G401 (cell line): ENCODE data around the gene GNRH2. TPM values are rescaled to one million over a fixed set of nuclear protein-coding genes. Genes with fewer than 3 reads are reported as not detected.
"Not testable (repeated sequence)": the region's sequence is repeated elsewhere in the genome, so short reads cannot be mapped to it uniquely, and the experiment has no call there.

Experiments used
- DNase-seq: peaks from one replicate; pipeline ENCODE4 v3.0.0-alpha.2; 2015; ENCODE audit warnings: low spot score
- in situ Hi-C: cut with HindIII; loops from 2 replicates; pipeline ENCODE4 v1.10.0; 2016; ENCODE audit warnings: low sequenced_read_pairs, mixed read lengths
- total RNA-seq: library from RNA; depleted of rRNA; stranded (reverse); fragments of >200 nt; shearing (Covaris generic); gene quantifications from 2 replicates; pipeline ENCODE4 v1.2.3, GENCODE V29; 2014; rRNA removed

The GNRH2 gene, protein sequence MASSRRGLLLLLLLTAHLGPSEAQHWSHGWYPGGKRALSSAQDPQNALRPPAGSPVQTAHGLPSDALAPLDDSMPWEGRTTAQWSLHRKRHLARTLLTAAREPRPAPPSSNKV
- not detected in 2 replicates for total RNA-seq

DNA sequence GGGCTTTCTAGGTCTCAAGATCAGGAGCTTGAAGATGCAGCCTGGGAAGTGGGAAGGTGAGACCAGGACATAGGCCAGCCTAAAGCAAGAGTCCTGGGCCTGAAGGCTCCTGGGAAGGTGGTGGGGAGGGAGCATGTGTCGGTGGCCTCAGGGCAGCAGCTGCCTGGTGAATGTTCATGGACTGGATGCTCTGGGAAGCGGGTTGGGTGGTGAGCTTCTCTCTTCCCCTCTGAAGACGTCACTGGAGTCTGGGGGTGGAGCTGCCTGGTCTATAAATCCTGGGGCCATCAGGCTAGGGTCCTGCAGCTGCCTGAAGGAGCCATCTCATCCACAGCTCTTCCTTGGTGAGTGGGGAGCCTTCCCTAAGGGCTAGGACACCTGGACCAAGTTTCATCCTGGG lies at the start of gene GNRH2:
TSS of gene GNRH2 (plus strand) at position 301 of the 400 bp plus-strand sequence. CDS start 793 bp downstream, outside the sequence.
- no peak for DNase-seq
- in situ Hi-C loops = no loop called here

DNA sequence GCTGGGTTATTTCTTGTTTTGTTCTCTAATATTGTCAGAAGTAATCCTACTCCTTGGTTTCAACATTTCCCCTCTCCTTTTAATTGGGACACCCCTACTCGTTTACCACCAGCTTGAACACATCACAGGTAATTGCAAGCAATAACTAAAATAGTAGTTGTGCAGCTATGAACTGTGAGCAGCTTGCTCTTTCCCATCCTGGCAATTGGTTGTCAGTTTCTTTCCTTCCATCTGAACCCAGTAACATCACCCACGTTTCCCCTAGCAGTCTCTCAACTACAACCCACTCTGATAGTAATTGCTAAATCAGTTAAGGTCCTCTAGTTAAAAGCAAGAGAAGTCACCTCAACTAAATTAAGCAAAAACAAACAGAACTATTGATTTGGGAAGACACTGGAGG lies 47.6 kb upstream of the GNRH2 start:
- no peak for DNase-seq
- in situ Hi-C loops = no loop called here

DNA sequence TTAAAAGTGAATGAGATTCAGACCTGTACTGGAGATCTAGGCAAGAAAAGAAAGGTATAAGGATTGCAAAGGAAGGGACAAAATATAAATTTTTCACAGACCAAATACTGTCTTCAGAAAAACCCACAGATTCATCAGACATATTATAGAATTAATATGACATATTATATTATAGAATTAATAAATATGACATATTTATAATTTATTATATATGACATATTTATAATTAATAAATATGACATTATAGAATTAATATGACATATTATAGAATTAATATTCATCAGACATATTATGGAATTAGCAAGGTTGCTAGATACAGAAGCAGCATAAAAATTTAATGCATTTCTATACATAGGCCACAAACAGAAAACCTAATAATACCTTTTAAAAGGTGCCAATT lies 44.7 kb upstream of the GNRH2 start:
- in situ Hi-C loops = no loop called here
- no peak for DNase-seq

DNA sequence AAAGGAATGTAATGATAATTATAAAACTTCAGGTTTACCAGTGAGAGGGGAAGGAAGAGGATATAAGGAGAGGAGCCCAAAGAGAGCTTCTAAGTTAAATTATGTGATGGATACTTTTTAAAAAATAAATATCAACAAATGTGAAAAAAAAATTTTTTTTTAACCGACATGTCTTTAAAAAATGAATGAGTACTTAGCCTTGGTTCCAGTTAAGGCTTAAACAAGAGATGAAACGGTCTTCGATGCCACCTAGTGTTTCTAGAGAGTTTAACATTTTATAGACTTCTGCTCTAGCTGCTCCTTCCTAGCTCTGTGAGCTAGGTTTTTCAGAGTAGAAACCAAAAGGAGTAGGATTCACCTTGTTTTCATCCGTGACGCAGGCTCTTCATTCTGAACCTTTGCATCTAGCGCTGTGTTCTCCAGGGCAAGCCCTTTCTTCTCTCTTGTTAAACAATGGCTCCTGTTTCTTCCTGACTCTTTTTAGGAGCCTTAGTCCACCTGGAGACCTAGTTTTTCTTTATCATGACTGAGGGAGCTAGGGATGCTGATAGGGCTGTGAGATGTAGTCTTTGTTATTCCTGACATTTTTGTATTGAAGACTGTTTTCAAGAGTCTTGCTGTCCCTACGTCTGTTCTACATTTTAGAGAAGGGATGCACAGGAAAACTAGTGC lies 42.4 kb upstream of the GNRH2 start:
- in situ Hi-C loops = no loop called here
- DNase-seq = peak; percentile 73

DNA sequence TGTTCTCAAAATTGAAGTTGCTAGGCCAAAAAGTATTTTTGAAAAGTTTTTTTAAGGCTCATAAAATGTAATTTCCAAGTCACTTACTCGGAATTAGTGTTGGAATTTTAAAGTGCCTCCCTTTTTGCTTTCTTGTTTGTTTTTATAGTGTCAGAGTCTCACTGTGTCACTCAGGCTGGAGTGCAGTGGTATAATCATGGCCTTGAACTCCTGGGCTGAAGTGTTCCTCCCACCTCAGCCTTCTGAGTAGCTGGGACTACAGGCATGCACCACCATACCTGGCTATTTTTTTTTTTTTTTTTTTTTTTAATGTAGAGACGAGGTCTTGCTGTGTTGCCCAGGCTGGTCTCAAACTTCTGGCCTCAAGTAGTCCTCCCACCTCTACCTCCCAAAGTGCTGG lies 40.0 kb upstream of the GNRH2 start:
- no peak for DNase-seq
- in situ Hi-C loops = no loop called here

DNA sequence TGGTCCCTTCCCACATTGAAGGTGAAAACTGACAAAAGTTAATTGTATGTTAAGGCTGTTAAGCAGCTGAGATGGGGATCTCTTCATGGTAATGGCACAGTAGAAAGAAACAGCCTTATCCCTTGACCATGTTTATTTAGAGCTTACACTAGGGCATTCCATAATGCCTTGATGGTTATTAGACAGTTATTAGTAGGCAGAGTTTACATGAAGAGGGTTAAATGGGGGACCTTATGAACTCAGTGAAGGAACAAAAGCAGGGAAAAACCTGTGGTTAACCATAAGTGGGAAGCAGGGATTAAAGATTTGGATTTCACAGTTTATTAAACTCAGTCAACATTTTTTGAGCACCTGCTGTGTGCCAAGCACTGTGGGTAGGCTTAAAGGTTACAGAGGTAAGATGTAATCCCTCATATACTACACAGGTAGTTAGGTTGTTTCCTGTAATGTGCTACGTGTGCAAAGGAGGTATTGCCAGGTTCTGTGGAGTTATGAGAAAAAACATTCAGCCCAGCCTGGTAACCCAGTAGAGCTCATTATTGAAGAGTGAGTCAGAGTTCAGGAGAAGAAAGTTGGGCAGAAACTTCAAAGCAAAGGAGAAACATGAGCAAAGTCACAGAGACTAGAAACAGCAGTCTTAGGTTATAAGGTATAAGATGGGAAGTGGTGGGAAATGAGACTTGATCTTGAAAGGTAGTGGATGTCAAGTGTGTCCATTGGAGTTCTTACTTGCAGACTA lies 32.3 kb upstream of the GNRH2 start:
- DNase-seq = no peak
- in situ Hi-C loops = no loop called here

DNA sequence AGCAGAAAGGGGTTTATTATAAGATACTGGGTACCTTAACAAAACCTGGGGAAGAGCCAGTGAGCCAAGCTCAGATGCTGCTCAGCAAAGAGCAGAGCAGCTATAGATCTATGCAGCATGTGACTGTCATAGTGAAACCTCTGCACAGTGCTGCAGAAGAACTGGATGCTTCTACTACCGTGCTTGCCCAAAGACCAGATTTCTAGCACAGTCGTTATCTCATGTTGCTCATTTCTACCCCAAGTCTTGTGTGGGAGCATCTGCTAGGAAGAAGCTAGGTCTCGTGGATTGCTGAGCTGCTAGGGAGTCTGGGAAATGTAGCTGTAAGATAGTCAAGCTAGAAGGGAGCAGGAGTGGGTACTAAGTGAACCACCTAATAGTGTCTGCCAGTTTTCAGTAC lies 31.7 kb upstream of the GNRH2 start:
- in situ Hi-C loops = no loop called here
- no peak for DNase-seq

DNA sequence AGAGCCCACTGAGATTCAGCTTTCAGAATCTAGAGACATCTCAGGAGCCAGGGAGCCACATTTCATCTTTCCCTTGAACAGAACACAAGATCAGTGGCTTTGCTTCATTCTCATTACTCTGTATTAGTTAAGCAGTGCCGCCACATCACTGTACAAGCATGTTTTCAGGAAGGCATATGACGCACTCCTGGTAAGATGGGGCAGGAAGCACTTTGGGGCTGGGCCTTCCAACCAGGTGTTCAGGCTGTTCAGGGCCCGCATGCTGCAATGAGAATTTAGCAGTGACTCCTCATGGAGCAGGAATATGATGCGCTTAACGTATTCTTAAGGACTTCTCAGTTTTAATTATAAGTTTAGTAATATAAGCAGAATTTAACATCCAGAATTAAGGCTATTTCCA lies 29.7 kb upstream of the GNRH2 start:
- no peak for DNase-seq
- in situ Hi-C loops = no loop called here

DNA sequence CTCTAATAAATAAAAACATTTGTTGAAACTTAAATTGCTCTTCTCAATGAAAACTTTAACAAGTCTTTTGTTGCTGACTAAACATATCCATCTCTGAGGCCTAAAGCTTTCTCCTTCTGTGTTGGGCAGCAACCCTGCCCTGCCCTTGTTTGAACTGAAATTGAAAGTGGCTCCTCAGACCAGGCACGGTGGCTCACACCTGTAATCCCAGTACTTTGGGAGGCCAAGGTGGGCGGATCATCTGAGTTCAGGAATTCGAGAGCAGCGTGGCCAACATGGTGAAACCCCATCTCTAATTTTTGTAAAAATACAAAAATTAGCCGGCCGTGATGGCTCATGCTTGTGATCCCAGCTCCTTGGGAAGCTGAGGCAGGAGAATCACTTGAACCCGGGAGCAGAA lies 29.2 kb upstream of the GNRH2 start:
- DNase-seq = no peak
- in situ Hi-C loops = no loop called here

DNA sequence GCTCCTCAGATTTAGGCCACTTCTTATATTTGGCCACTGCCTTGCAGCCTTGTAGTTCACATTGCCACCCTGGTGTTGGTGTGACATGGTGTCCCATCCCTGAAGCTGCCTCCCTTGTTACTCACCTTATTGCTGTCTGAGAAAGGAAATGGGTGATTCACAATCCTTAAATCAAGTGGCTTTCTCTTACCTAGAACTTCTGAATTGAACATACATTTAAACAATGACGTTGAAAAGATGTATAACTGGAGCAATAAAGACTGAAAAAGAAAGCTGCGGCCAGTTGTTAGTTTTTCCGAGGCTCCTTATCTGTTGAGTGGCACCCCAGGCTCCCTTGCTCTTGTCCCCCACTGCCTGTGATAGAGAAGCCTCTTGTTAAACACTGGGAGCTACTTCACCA lies 28.8 kb upstream of the GNRH2 start:
- DNase-seq = no peak
- in situ Hi-C loops = no loop called here

DNA sequence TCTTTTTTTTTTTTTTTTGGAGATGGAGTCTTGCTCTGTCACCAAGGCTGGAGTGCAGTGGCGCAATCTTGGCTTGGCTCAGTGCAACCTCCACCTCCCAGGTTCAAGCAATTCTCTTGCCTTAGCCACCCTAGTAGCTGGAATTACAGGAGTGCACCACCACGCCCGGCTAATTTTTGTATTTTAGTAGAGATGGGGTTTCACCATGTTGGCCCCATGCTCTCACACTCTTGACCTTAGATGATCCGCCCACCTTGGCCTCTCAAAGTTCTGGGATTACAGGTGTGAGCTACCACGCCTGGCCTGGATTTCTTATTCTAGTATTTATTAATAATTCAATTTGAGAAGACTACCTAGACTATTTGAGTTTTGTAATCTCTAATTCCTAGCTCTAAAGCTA lies 28.1 kb upstream of the GNRH2 start:
- in situ Hi-C loops = not testable (repeated sequence)

DNA sequence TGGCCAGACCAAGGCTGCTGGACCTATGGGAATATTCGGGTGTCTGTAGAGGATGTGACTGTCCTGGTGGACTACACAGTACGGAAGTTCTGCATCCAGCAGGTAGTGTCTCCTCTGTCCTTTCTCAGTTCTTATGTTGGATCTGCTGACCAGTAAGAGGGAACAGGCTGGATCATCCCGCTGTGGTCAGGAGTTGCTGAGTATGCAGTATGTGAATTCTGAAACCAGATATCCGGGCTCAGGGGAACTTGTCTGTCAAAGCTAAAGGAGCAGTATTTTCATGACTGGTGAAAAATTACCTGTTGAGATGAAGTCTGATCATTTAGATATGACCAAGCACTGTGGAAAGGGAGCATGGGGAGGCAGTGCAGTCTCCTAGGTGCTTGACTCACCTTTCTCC lies 22.1 kb upstream of the GNRH2 start:
- in situ Hi-C loops = no loop called here

More for the DNA sequence above, 28.1 kb upstream of the GNRH2 start:
- DNase-seq = not testable (repeated sequence)

DNA sequence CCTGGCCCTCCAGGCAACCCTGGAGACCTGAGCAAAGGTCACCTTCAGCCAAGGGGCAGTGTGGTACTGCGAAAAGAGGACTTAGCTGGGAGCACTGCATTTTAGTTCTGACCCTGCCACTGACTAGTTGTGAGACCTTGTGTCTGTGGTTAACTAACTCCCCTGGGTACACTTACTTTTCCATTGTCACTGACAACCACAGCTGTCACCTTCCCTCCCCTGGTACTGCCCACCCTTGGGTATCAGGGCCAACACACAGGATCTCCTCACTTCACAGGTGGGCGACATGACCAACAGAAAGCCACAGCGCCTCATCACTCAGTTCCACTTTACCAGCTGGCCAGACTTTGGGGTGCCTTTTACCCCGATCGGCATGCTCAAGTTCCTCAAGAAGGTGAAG lies 21.6 kb upstream of the GNRH2 start:
- in situ Hi-C loops = no loop called here

More for the DNA sequence above, 22.1 kb upstream of the GNRH2 start:
- no peak for DNase-seq

DNA sequence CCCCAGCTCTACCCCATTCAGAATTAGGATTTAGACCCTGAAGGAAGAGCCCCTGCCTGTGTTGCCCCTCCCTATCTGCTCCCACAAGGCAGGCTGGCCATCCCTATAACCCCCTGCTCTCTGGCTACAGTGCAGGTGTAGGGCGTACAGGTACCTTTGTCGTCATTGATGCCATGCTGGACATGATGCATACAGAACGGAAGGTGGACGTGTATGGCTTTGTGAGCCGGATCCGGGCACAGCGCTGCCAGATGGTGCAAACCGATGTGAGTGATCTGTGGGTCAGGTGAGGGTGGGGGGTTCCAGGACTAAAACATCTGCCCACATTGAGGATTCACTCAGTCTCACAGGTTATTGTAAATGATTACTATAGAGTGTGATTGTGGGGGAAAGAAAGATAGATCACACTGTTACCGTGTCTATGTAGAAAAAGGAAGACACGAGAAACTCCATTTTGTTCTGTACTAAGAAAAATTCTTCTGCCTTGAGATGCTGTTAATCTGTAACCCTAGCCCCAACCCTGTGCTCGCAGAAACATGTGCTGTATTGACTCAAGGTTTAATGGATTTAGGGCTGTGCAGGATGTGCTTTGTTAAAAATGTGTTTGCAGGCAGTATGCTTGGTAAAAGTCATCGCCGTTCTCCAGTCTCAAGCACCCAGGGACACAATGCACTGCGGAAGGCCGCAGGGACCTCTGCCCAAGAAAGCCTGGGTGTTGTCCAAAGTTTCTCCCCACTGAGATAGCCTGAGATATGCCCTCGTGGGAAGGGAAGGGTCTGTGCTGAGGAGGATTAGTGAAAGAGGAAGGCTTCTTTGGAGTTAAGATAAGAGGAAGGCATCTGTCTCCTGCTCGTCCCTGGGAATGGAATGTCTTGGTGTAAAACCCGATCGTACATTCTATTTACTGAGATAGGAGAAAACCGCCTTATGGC lies 20.6 kb upstream of the GNRH2 start:
- DNase-seq, in situ Hi-C loops: not testable (repeated sequence)

More for the DNA sequence above, 21.6 kb upstream of the GNRH2 start:
- DNase-seq = no peak

DNA sequence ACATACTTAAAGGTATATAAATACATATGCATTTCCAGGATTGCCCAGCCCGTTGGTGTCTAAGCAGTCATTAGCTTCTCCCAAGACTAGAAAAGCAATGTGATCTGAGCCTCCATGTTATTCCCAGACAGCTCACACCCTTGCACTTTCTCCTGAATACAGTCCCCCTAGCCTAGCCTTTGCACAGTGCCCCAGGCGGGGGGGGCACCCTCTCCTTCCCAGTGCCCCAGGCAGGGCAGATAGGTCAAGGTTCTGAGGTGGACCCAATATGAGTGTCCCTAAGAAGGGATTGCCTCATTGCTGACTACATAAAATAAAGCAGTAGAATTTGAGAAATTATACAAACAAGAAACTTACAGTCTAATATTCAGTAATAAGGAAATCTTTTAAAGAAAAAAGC lies 15.4 kb upstream of the GNRH2 start:
- no peak for DNase-seq
- in situ Hi-C loops = no loop called here

DNA sequence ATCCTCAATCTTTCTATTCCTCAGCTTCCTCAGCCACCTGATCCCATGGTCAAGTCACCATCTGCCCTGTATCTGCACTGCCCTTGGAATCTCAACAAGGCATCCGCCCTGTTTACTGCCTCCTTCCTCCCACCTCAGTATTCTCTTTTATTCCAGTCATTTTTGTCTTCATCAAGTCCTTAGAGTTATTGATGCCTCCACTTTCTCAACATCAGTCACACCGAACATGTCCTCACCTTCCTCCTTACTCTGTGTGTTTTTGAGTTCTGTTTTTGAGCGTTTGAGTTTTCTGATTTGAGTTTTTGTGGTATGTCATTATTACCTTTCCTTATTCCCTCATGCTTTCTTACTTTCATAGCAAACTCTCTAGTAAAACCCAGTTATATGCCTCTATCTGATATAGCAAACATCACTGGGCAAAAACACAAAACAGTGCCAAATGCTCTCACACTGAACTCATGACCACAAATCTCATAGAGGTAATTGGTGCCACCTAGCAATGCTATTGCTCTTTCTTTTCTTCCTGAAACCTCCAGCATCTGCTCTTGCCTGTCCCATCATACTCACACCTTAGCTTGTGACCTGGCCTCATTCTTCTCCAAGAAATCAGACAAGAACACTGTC lies 11.8 kb upstream of the GNRH2 start:
- DNase-seq = no peak
- in situ Hi-C loops = no loop called here

DNA sequence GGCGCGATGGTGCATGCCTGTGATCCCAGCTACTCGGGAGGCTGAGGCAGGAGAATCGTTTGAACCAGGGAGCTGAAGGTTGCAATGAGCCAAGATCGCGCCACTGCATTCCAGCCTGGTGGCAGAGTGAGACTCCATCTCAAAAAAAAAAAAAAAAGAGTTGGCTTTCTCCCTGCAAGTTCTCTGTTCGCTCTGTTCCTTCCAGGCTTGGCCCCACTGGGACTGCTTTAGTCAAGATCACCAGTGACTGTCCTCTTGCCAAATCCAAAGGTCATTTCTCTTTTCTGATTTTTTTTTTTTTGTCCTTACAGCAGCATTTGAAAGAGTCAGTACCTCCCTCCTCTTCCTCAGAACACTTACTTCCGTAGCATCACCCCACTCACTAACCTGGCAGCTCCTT lies 10.8 kb upstream of the GNRH2 start:
- DNase-seq = no peak
- in situ Hi-C loops = no loop called here

DNA sequence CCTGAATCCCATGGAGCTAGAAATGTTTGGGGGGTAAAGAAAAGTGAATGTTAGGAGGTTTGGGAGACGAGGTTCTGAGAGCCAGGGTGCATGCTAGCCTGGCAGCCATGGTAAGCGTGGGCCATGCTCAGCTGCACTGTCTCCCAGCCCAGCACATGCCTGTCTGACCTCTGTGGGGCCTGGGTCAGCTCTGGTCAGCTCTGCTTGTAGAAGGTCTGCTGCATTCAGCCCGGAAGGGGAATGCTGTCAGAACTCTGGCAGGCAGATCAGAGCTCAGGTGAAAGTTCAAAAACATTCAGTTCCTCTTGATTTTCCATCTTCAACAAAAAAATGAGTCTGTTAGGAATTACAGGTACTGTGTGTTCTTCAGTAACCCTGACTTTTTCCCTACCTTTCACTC lies 5.8 kb upstream of the GNRH2 start:
- no peak for DNase-seq
- in situ Hi-C loops = no loop called here

DNA sequence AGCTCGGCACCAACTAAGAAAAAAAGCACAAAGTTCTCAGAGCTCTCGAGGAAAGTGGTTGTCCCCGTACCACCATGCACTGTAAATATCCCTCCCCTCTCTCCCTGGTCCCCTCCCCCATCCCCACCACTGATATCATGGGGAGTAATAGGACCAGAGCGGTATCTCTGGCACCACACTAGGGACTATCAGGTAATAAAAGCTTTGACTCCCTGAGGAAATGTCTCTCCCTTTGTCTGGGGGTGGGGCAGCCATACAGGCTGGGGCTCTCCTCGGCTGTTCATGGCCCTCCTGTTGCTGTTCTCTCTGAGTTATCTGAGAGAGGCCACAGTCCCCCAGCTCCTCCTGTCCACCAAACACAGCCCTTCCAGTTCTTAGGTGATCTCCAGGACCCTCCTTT lies 5.0 kb upstream of the GNRH2 start:
- no peak for DNase-seq
- in situ Hi-C loops = no loop called here
